Amygdala (tissue), 56 donors: Measurements from ENCODE around the gene COL24A1.
"Not testable (repeated sequence)": the region's sequence is repeated elsewhere in the genome, so short reads cannot be mapped to it uniquely, and the experiment has no call there.

Experiments
- DNase-seq, 56 donors: peaks; one replicate each; lab custom pipeline; 2025; lab: John Stamatoyannopoulos, UW

Gene COL24A1

GRCh38 chr1:85830837-85831236 is 325.7 kb downstream of the COL24A1 start:
- no peak for DNase-seq

GRCh38 chr1:85824066-85824840 is 332.3 kb downstream of the COL24A1 start:
- DNase-seq, result no peak

- DNase-seq, result no peak
Measured at GRCh38 chr1:85822696-85823095, 333.9 kb downstream of the COL24A1 start.

GRCh38 chr1:85818371-85818770 is 338.2 kb downstream of the COL24A1 start:
- DNase-seq, result no peak

- no peak for DNase-seq
Measured at GRCh38 chr1:85816606-85817005, 340.0 kb downstream of the COL24A1 start.

GRCh38 chr1:85815906-85816305 is 340.7 kb downstream of the COL24A1 start:
- no peak for DNase-seq

GRCh38 chr1:85806236-85806965 is 350.2 kb downstream of the COL24A1 start:
- no peak for DNase-seq

GRCh38 chr1:85801520-85801919 is 355.1 kb downstream of the COL24A1 start:
- DNase-seq, result no peak

GRCh38 chr1:85799737-85800136 is 356.8 kb downstream of the COL24A1 start:
- DNase-seq, result no peak

- DNase-seq, result no peak
Measured at GRCh38 chr1:85798419-85798818, 358.2 kb downstream of the COL24A1 start.

- DNase-seq, result not testable (repeated sequence)
Measured at GRCh38 chr1:85777021-85777420, 379.6 kb downstream of the COL24A1 start.

- DNase-seq, result no peak
Measured at GRCh38 chr1:85762804-85763203, 393.8 kb downstream of the COL24A1 start.

GRCh38 chr1:85756864-85757263 is 399.7 kb downstream of the COL24A1 start:
- no peak for DNase-seq

- no peak for DNase-seq
Measured at GRCh38 chr1:85748120-85748519, 408.5 kb downstream of the COL24A1 start.

GRCh38 chr1:85746777-85747176 is 409.8 kb downstream of the COL24A1 start:
- DNase-seq, result no peak

- no peak for DNase-seq
Measured at GRCh38 chr1:85743814-85744213, 412.8 kb downstream of the COL24A1 start.

GRCh38 chr1:85734931-85735330 is 421.6 kb downstream of the COL24A1 start:
- no peak for DNase-seq

- no peak for DNase-seq
Measured at GRCh38 chr1:85718678-85719340, 437.8 kb downstream of the COL24A1 start.

GRCh38 chr1:85714418-85715114 is 442.0 kb downstream of the COL24A1 start:
- not testable (repeated sequence) for DNase-seq

- peak in 1 of 56 donors; percentile 10 for DNase-seq
Measured at GRCh38 chr1:85708829-85709227, 447.7 kb downstream of the COL24A1 start.
